ENCODE data around the gene PCK1.
A peak's percentile ranks its signal among the peaks of the same experiment; 100 is the strongest.

Gene PCK1

DNA sequence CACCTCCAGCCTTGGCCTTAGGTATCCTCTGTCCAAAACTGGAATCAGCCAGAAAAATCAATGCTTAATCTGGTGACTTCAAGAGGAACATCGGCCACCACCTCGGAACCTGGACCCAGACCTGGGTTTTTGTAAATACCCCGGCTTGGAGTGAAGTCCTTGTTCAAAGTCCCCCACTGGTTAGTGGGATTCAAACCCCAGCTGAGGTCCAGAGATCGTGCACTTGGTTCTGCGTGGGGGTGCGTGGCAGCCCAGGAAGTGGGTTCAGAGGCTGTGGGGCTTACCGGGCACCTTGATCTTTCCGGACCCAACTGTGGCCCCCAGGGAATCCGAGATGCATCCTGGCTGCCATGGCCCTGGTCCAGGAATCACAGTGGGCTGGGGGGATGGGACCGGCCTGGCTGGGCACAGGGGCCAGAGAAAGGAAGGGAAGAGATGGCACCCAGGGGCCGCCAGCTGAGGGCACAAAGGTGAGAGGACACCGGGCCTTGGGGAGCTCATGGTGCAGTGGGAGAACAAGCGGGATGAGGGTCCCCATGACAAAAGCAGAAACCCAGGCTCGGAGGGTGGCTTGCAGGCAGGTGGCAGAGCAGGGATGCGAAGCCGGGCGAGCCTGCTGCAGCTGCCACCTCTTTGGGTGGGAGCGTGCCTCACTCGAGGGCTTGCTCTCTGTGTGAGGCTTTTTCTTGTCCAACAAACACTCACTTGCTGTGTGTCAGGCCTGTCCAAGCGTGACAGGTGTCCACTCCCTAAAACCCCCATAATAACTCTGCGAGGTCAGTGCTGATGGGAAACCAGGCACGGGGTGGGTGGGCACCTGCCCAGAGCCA, 31.6 kb downstream of the PCK1 start:
- no peak for TF ChIP-seq ZFX (IDR thresholded peaks at IDR 0.05)
- no peak for TF ChIP-seq CTCF (conservative IDR thresholded peaks at IDR 0.05)
- H3K27ac ChIP-seq = no peak overlapping the region

DNA sequence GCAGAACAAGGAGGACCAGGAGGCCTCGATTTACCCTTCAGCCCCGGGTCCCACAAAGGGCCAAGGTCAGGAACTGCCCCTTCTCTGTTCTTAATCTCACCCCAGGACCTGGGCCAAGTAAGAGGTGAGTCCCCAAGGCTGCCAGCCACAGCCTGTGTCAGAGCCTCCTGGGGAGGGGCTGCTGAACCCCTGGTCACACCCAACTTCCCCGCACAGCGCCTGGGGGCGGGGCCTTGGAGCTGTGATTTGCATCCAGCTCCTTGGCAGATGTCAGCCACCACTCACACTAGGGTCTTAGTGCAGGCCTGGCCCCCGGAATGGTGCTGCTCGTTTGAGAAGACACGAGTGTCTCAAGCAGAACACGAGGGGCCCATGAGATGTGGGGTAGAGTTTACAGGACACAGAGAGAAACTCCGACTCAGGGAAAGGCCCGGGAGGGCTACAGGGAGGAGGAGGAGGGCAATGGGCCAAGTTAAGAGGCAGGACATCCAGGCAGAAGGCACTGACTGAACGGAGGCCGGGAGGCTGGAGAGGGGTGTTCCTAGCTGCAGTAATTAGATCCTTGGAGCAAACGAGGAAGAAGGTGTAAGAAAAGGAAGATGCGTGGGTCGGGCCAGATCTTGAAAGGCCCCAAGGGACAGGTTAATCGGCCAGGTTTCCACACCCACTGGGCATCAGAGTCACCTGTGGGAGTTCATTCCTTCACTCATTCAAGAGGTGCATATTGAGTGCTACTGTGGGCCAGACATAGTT, 32.4 kb downstream of the PCK1 start:
- no peak overlapping the region for H3K27ac ChIP-seq
- no peak for TF ChIP-seq ZFX (IDR thresholded peaks at IDR 0.05)
- no peak for TF ChIP-seq CTCF (conservative IDR thresholded peaks at IDR 0.05)

- H3K27ac ChIP-seq = no peak overlapping the region
- TF ChIP-seq ZFX (IDR thresholded peaks at IDR 0.05) (no peak), CTCF (conservative IDR thresholded peaks at IDR 0.05) (peak; percentile 92)
These were observed 33.4 kb downstream of the PCK1 start for GRCh38 chr20:57594092-57594951.

DNA sequence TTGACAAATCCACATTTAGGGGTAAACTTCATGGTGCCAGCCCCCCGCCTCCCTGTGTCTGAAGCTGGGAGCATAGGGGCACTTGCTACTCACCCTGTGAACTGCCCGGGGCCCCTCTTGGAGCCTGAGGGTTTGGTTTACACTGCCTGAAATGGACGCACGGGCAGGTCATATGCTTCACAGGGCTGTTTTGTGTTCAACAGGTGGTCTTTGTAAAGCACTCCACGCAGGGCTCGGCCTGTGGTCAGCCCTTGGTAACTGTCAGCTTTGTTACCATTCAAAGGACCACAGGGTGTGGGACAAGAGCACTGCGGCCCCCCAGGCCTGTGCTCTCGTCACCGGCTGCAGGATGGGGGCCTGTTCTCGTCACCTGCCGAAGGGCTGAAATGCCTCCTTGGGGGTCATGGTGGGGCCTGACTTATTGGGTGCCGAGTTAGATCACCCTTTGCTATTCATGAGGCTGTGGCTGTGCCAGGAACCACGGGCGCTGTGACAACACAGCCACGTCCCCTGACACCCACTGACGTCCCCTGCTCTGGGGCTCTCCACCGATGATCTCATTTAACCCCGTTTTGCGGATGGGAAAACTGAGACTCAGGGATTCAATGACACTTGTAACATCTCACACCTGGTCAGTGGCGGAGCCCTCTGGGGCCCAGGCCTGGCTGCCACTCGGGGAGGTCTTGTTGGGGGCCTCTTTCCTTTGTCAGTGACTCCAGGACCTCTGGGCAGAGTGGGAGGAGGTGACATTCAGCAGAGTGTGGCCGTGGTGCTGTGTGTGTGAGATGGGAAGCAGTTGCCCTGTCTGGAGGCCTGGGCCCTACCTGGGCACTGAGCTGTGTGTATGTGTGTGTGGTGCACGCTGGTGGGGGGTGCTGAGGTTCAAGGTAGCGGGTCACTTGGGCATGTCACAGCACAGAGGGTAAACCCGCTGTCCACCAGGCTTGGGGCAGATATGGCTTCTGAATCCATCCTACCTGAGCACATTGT, 34.4 kb downstream of the PCK1 start:
- no peak for TF ChIP-seq ZFX (IDR thresholded peaks at IDR 0.05)
- TF ChIP-seq CTCF (conservative IDR thresholded peaks at IDR 0.05) = no peak

GRCh38 chr20:57596358-57596757, 35.4 kb downstream of the PCK1 start:
- no peak overlapping the region for H3K27ac ChIP-seq
- TF ChIP-seq CTCF (conservative IDR thresholded peaks at IDR 0.05) (no peak), ZFX (IDR thresholded peaks at IDR 0.05) (no peak)

More for the DNA sequence above, 34.4 kb downstream of the PCK1 start:
- H3K27ac ChIP-seq = no peak overlapping the region
